Upper lobe of left lung (tissue), 6 donors: ENCODE results near the gene NSG2. TPM values are rescaled to one million over a fixed set of nuclear protein-coding genes. Genes with fewer than 3 reads are reported as not detected.

Source experiments
- ATAC-seq, 2 donors: fragments of 200-7000 bp; cut with Tn5 transposase; one replicate each; pipeline ENCODE4 v1.9.1; 2022; ENCODE audit warnings: mild to moderate bottlenecking in 2 of 2, moderate library complexity in 2 of 2; ENCODE audit not compliant: low FRiP score in 2 of 2
- DNase-seq, 2 donors: peaks; one replicate each; pipeline ENCODE4 v3.0.0-alpha.2; 2019 to 2020
- H3K27ac ChIP-seq, 4 donors: fragments of 200-600 bp; sonication (generic); one replicate each; pipeline ENCODE4 v1.5.1; 2016 to 2019
- H3K27me3 ChIP-seq, 4 donors: fragments of 200-600 bp; sonication (generic); one replicate each; pipeline ENCODE4 v1.5.1; 2017 to 2019
- H3K36me3 ChIP-seq, 4 donors: fragments of 200-600 bp; sonication (generic); one replicate each; pipeline ENCODE4 v1.5.1; 2016 to 2019
- H3K4me1 ChIP-seq, 4 donors: fragments of 200-600 bp; sonication (generic); one replicate each; pipeline ENCODE4 v1.5.1; 2018 to 2019
- H3K4me3 ChIP-seq, 4 donors: fragments of 200-600 bp; sonication (generic); one replicate each; pipeline ENCODE4 v1.5.1; 2017 to 2019; ENCODE audit warnings: mild to moderate bottlenecking in 2 of 4, moderate library complexity in 1 of 4
- H3K9me3 ChIP-seq, 4 donors: fragments of 200-600 bp; sonication (generic); one replicate each; pipeline ENCODE4 v1.5.1; 2018 to 2019
- EP300 ChIP-seq, 4 donors: sonication (generic); formaldehyde crosslinking; IDR thresholded peaks; one replicate each; pipeline ENCODE4 v1.5.1; 2017; ENCODE audit warnings: antibody characterized with exemption in 4 of 4, control low read depth in 2 of 4
- POLR2A ChIP-seq, 4 donors: fragments of 450-650 bp; IDR thresholded peaks; one replicate each; pipeline ENCODE4 v1.5.1; 2016 to 2017; ENCODE audit warnings: antibody characterized with exemption in 4 of 4, mild to moderate bottlenecking in 2 of 4
- POLR2AphosphoS5 ChIP-seq, 2 donors: sonication (generic); formaldehyde crosslinking; IDR thresholded peaks; one replicate each; pipeline ENCODE4 v1.5.1; 2017; ENCODE audit warnings: antibody characterized with exemption in 2 of 2
- WGBS, 2 donors: methylation state at CpG; one replicate each; pipeline ENCODE4 v1.1.5; 2017 to 2018; 5-methylcytosine and 5-hydroxymethylcytosine counted together
- total RNA-seq, 6 donors: library from RNA; depleted of rRNA in 4 of 6; stranded (reverse); fragments of >200 nt in 4 of 6; gene quantifications; one replicate each; pipeline versions ENCODE4 v1.1.0 to v1.2.1, GENCODE V29; 2016 to 2021
- TF ChIP-seq, protein P1 (sequence below), 6 experiments: fragments of 450-650 bp in 4 of 6; fragments of 200-600 bp in 2 of 6; sonication (generic) in 2 of 6; IDR thresholded peaks; one replicate each; pipeline ENCODE4 v1.5.1; 2016 to 2019; ENCODE audit warnings: antibody characterized with exemption in 6 of 6
- donor health status: DM: no; HTN: no; CAD: no; lungs with moderate emphysema.
- donor health status: DM: no; HTN: yes; CAD: no; lungs with severe emphysema.

NSG2 gene
- total RNA-seq, 6 donors from 2014 or later: 0.09 to 2.3 (median 0.13) TPM; not detected in 2

DNA sequence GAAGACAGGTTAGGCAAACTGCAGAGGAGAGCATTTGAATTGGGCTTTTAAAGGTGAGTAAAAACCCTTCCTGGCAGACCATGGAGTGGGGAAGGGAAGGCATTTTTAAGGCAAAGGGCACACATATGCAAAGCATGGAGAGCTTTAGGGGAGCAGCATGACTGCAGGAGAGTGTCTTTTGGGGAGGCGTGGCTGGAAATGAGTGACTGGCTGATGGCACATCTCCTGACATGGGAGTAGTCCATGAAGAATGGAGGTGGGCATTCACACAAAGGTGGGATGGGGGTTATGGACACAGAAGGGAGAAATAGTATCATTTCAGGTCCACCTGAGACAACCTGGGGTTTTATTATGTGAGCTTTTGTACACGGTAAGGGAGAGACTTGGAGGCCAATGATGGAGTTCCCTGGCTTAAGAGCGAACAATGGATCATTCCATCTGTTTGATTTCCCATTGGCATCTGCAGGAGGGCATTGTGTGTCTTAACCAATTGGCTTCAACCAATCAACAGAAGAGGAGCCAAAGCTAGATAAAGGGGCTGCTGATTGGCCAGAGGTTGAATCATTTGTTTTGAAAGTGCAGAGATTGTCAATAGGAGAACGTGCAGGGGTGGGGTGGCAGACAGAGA lies 2.1 kb downstream of the NSG2 start:
- Histone ChIP-seq H3K4me3 (no peak overlapping the region), H3K36me3 (no peaks in the 10 kb centered on the region), H3K4me1 (no peaks in the 10 kb centered on the region), H3K9me3 (no peaks in the 10 kb centered on the region), H3K27me3 (no peaks in the 10 kb centered on the region), H3K27ac (no peak overlapping the region)
- WGBS, 2 donors: 76 to 79% methylated on average over 4 of the region's 4 CpGs
- TF ChIP-seq, protein P1, sequence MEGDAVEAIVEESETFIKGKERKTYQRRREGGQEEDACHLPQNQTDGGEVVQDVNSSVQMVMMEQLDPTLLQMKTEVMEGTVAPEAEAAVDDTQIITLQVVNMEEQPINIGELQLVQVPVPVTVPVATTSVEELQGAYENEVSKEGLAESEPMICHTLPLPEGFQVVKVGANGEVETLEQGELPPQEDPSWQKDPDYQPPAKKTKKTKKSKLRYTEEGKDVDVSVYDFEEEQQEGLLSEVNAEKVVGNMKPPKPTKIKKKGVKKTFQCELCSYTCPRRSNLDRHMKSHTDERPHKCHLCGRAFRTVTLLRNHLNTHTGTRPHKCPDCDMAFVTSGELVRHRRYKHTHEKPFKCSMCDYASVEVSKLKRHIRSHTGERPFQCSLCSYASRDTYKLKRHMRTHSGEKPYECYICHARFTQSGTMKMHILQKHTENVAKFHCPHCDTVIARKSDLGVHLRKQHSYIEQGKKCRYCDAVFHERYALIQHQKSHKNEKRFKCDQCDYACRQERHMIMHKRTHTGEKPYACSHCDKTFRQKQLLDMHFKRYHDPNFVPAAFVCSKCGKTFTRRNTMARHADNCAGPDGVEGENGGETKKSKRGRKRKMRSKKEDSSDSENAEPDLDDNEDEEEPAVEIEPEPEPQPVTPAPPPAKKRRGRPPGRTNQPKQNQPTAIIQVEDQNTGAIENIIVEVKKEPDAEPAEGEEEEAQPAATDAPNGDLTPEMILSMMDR (IDR thresholded peaks at IDR 0.05): no peak
- TF ChIP-seq POLR2AphosphoS5 (IDR thresholded peaks at IDR 0.05) (no peak), POLR2A (IDR thresholded peaks at IDR 0.05) (no peak), EP300 (IDR thresholded peaks at IDR 0.05) (no peak)
- DNase-seq (no peak), ATAC-seq (no peak)

DNA sequence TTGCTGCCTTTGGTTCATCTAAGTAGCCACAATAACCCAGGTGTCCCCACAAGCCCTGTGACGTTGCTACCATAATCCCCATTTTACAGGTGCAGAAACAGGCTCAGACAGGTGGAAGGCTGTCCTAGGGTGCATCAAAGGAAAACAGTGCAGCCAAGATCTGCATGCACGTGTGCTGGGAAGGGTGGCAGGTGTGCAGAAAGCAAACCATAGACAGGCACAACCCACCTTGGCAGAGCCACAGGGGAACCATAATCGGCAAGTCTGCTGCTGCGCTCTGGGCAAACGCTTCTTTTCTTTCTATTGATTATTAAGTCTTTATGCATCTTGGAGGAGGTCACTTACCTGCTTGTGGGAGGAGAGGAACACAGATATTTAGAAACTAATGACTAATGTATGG lies 7.1 kb downstream of the NSG2 start:
- TF ChIP-seq POLR2AphosphoS5 (IDR thresholded peaks at IDR 0.05) (no peak), POLR2A (IDR thresholded peaks at IDR 0.05) (no peak), EP300 (IDR thresholded peaks at IDR 0.05) (no peak)
- TF ChIP-seq, protein P1 (IDR thresholded peaks at IDR 0.05): no peak
- Histone ChIP-seq H3K27me3 (no peaks in the 10 kb centered on the region), H3K4me1 (no peaks in the 10 kb centered on the region), H3K9me3 (no peaks in the 10 kb centered on the region), H3K27ac (no peak overlapping the region), H3K36me3 (no peaks in the 10 kb centered on the region), H3K4me3 (no peak overlapping the region)
- ATAC-seq: no peak
- 74 to 85% methylated on average over 5 of the region's 5 CpGs for WGBS, 2 donors
- no peak for DNase-seq

DNA sequence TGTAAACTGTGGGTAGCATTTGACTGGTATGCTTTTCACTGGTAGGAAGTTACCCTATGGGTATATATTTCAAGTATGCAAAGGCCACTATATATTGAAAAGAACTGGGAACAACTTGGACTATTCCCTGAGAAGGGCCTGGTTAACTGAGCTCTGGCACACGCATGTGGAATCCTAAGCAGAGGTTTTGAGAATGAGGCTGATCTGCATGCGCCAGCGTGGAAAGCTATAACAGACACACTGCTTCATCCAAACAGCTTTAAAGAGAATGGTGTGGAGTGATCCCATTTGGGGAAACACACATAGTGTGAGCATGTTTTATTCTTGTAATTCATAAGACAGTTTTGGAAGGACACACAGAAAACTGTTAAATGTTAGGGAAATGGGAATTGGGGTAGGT lies 8.4 kb downstream of the NSG2 start:
- H3K36me3 ChIP-seq: no peaks in the 10 kb centered on the region
- no peaks in the 10 kb centered on the region for H3K4me1 ChIP-seq
- no peak overlapping the region for H3K27ac ChIP-seq
- WGBS, 2 donors: 88 to 95% methylated on average over 3 of the region's 3 CpGs
- H3K9me3 ChIP-seq: no peaks in the 10 kb centered on the region
- no peaks in the 10 kb centered on the region for H3K27me3 ChIP-seq
- H3K4me3 ChIP-seq: no peak overlapping the region
- DNase-seq (no peak), ATAC-seq (no peak)
- TF ChIP-seq EP300 (IDR thresholded peaks at IDR 0.05) (no peak), POLR2AphosphoS5 (IDR thresholded peaks at IDR 0.05) (no peak)

DNA sequence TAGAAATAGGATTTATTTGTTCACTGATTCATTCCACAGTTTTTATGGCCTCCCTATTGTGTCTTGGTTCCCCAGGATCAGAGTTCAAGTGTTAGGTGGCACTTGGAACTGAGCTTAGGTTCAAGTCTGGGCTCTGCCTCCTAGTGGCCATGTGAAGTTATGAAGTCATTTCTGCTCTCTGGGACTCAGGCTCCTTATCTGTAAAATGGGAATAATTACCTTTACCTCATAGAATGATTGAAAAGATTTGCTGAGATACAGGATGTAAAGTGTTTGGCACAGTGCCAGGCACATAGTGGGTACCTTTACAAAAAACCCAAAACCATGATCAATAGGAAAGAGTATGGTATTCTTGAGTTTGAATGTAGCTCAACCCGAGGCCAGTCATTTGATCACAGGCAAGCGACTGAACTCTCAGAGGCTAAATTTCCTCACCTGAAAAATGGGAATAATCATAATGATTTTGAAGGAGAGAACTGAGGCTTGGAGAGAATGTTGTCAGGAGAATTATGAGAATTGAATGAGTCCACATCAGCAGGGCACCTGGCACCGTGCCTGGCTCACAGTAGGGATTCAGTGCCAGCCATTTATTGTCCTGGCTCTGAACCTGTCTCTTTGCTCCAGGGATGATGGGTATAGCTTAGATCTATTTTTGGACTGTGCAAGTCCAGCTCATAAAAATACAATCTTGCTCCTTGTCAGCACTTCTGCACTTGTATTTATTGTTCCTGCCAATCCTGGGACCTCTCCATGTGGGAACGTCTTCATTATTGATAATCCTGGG lies 10.8 kb downstream of the NSG2 start:
- 87 to 90% methylated on average over 4 of the region's 4 CpGs for WGBS, 2 donors
- Histone ChIP-seq H3K4me1 (no peaks in the 10 kb centered on the region), H3K27ac (no peak overlapping the region), H3K4me3 (no peak overlapping the region), H3K27me3 (no peaks in the 10 kb centered on the region), H3K9me3 (no peaks in the 10 kb centered on the region), H3K36me3 (no peaks in the 10 kb centered on the region)
- no peak for DNase-seq
- ATAC-seq: no peak
- no peak for TF ChIP-seq POLR2AphosphoS5 (IDR thresholded peaks at IDR 0.05)
- TF ChIP-seq, protein P1 (IDR thresholded peaks at IDR 0.05): no peak
- TF ChIP-seq POLR2A (IDR thresholded peaks at IDR 0.05): no peak
- no peak for TF ChIP-seq EP300 (IDR thresholded peaks at IDR 0.05)

DNA sequence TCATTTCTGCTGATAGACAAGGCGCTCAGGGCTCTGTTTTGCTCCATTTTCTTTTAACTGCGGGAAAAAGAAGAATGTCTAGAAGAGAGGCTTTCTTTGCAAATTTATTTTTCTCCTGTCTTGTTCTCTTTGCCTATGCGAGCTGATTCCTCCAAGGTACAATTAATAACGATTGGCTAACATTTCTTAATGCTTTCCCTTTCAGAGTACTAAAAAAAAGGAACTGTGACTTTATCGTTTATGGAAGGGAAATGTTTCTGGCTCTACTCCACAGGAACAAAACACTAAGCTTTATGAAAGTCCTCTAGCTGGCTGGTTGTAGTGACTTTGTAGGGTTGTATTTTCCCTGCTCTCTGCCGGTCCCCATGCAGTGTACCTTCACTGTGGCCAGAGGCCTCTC lies 11.7 kb downstream of the NSG2 start:
- Histone ChIP-seq H3K36me3 (no peaks in the 10 kb centered on the region), H3K4me3 (no peak overlapping the region), H3K27me3 (no peaks in the 10 kb centered on the region), H3K4me1 (no peaks in the 10 kb centered on the region), H3K27ac (no peak overlapping the region), H3K9me3 (no peaks in the 10 kb centered on the region)
- WGBS, 2 donors: 50 to 56% methylated on average over 6 of the region's 6 CpGs
- DNase-seq: no peak
- ATAC-seq: no peak
- TF ChIP-seq, protein P1 (IDR thresholded peaks at IDR 0.05): no peak
